Lower lobe of right lung (tissue), 2 donors: ENCODE measurements around the gene OR2AG1. TPM values are rescaled to one million over a fixed set of nuclear protein-coding genes. Genes with fewer than 3 reads are reported as not detected.

ENCODE experiments used
- ATAC-seq, 2 donors: fragments of 200-7000 bp; cut with Tn5 transposase; one replicate each; pipeline ENCODE4 v1.9.1; 2020 to 2022; ENCODE audit warnings: mild to moderate bottlenecking in 2 of 2, moderate library complexity in 2 of 2
- DNase-seq: peaks from one replicate; pipeline ENCODE4 v3.0.0-alpha.2; 2020
- H3K27ac ChIP-seq: fragments of 200-600 bp; one replicate; pipeline ENCODE4 v1.8.0; 2022
- H3K27me3 ChIP-seq: fragments of 200-600 bp; one replicate; pipeline ENCODE4 v1.8.0; 2022; ENCODE audit warnings: low read depth
- H3K36me3 ChIP-seq: fragments of 200-600 bp; one replicate; pipeline ENCODE4 v1.8.0; 2022; ENCODE audit warnings: mild to moderate bottlenecking
- H3K4me1 ChIP-seq: fragments of 200-600 bp; one replicate; pipeline ENCODE4 v1.8.0; 2022
- H3K4me3 ChIP-seq: fragments of 200-600 bp; one replicate; pipeline ENCODE4 v1.8.0; 2022; ENCODE audit warnings: mild to moderate bottlenecking
- H3K9me3 ChIP-seq: fragments of 200-600 bp; one replicate; pipeline ENCODE4 v1.8.0; 2022
- intact Hi-C: fragments of 100-400 bp; cut with DNase I; formaldehyde crosslinking; loops from one replicate; pipeline ENCODE4 v1.11.0; 2022
- total RNA-seq: library from RNA; stranded (reverse); fragmentation: NEBNext Ultra II Directional; extraction: Animal tissue kit (Norgen Biotek cat#: 25700); gene quantifications from one replicate; pipeline ENCODE4 v1.2.1, GENCODE V29; 2021
- TF ChIP-seq, protein P1 (sequence below): fragments of 200-600 bp; IDR thresholded peaks from one replicate; pipeline ENCODE4 v1.8.0; 2022; ENCODE audit warnings: antibody characterized with exemption, mild to moderate bottlenecking
- donor health status: DM: no; HTN: yes; CAD: no; lungs with severe emphysema.

OR2AG1 gene
- total RNA-seq, 1 donor from 2014 or later, result not detected

DNA sequence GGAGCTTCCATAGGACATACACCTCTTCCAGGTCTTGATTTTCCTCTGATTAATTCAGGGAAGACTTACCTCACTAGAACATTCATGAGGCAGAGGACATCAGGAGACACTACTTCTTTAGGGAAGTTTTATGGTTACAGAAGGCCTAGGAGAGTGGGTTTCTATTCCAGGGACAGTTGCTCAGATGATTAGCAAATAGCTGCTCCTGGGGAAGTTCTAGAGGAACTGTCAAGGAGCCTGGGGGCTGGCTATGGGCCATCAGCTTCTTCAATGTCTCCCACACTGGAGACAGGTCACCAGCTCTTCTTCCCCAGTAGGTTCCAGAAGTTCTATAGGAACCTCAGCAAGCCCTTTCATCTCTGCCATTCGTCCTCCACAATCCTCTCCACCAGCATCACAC is 51.2 kb downstream of the OR2AG1 start:
- no peaks in the 10 kb centered on the region for H3K36me3 ChIP-seq
- H3K4me1 ChIP-seq, result no peaks in the 10 kb centered on the region
- H3K9me3 ChIP-seq, result no peaks in the 10 kb centered on the region
- H3K27ac ChIP-seq, result no peak overlapping the region
- H3K27me3 ChIP-seq, result no peaks in the 10 kb centered on the region
- TF ChIP-seq, protein P1, sequence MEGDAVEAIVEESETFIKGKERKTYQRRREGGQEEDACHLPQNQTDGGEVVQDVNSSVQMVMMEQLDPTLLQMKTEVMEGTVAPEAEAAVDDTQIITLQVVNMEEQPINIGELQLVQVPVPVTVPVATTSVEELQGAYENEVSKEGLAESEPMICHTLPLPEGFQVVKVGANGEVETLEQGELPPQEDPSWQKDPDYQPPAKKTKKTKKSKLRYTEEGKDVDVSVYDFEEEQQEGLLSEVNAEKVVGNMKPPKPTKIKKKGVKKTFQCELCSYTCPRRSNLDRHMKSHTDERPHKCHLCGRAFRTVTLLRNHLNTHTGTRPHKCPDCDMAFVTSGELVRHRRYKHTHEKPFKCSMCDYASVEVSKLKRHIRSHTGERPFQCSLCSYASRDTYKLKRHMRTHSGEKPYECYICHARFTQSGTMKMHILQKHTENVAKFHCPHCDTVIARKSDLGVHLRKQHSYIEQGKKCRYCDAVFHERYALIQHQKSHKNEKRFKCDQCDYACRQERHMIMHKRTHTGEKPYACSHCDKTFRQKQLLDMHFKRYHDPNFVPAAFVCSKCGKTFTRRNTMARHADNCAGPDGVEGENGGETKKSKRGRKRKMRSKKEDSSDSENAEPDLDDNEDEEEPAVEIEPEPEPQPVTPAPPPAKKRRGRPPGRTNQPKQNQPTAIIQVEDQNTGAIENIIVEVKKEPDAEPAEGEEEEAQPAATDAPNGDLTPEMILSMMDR, result no peak
- intact Hi-C loops, result no loop called here
- no peak overlapping the region for H3K4me3 ChIP-seq
- no peak for ATAC-seq
- DNase-seq, result no peak

Other genes starting within 250 kb of the OR2AG1 start
- gene RRP8, start 179.4 kb upstream of the OR2AG1 start, total RNA-seq, result 16.5 TPM
- 135 TPM for gene ILK, start 179.2 kb upstream of the OR2AG1 start, total RNA-seq
- 112 TPM for gene TAF10, start 170.8 kb upstream of the OR2AG1 start, total RNA-seq
- 231 TPM for gene TPP1, start 163.6 kb upstream of the OR2AG1 start, total RNA-seq
- 23.2 TPM for gene DCHS1, start 127.2 kb upstream of the OR2AG1 start, total RNA-seq
- 34.2 TPM for gene MRPL17, start 99.7 kb upstream of the OR2AG1 start, total RNA-seq
- gene OR2AG2, start 11.0 kb upstream of the OR2AG1 start, total RNA-seq, result 0.09 TPM
- 0.18 TPM for gene OR6A2, start 16.7 kb downstream of the OR2AG1 start, total RNA-seq
- not detected for gene OR10A5, start 62.7 kb downstream of the OR2AG1 start, total RNA-seq
- gene OR10A2, start 80.0 kb downstream of the OR2AG1 start, total RNA-seq, result not detected
- not detected for gene OR10A4, start 93.6 kb downstream of the OR2AG1 start, total RNA-seq
- gene OR2D2, start 109.5 kb downstream of the OR2AG1 start, total RNA-seq, result not detected
- gene OR2D3, start 138.0 kb downstream of the OR2AG1 start, total RNA-seq, result not detected
- 2.3 TPM for gene ZNF215, start 143.4 kb downstream of the OR2AG1 start, total RNA-seq
- gene ZNF214, start 237.3 kb downstream of the OR2AG1 start, total RNA-seq, result 3.3 TPM
- gene NLRP14, start 237.5 kb downstream of the OR2AG1 start, total RNA-seq, result not detected